ENCODE results near the gene PYCR2.

- TF ChIP-seq TAF1 (IDR thresholded peaks at IDR 0.05; ENCODE audit: low read depth) (no peak), CTCF (IDR thresholded peaks at IDR 0.05; ENCODE audit: poor library complexity, severe bottlenecking) (no peak), POLR2AphosphoS5 (IDR thresholded peaks at IDR 0.05) (no peak), RAD21 (conservative IDR thresholded peaks at IDR 0.05) (no peak), EZH2 (IDR thresholded peaks at IDR 0.05; ENCODE audit: borderline replicate concordance, insufficient read depth, low read length, poor library complexity, severe bottlenecking) (no peak)
- TF ChIP-seq, protein P1, sequence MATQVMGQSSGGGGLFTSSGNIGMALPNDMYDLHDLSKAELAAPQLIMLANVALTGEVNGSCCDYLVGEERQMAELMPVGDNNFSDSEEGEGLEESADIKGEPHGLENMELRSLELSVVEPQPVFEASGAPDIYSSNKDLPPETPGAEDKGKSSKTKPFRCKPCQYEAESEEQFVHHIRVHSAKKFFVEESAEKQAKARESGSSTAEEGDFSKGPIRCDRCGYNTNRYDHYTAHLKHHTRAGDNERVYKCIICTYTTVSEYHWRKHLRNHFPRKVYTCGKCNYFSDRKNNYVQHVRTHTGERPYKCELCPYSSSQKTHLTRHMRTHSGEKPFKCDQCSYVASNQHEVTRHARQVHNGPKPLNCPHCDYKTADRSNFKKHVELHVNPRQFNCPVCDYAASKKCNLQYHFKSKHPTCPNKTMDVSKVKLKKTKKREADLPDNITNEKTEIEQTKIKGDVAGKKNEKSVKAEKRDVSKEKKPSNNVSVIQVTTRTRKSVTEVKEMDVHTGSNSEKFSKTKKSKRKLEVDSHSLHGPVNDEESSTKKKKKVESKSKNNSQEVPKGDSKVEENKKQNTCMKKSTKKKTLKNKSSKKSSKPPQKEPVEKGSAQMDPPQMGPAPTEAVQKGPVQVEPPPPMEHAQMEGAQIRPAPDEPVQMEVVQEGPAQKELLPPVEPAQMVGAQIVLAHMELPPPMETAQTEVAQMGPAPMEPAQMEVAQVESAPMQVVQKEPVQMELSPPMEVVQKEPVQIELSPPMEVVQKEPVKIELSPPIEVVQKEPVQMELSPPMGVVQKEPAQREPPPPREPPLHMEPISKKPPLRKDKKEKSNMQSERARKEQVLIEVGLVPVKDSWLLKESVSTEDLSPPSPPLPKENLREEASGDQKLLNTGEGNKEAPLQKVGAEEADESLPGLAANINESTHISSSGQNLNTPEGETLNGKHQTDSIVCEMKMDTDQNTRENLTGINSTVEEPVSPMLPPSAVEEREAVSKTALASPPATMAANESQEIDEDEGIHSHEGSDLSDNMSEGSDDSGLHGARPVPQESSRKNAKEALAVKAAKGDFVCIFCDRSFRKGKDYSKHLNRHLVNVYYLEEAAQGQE (IDR thresholded peaks at IDR 0.05; ENCODE audit: borderline replicate concordance), result no peak
These were observed 20.3 kb upstream of the PYCR2 start for GRCh38 chr1:225944387-225944786.

All from neural cell (in vitro differentiated cells).